Psoas muscle (tissue), 8 donors: ENCODE data around the gene LMCD1. TPM values are rescaled to one million over a fixed set of nuclear protein-coding genes. Genes with fewer than 3 reads are reported as not detected.

Experiments
- ATAC-seq, 4 donors: fragments of 200-7000 bp; cut with Tn5 transposase; one replicate each; pipeline ENCODE4 v1.9.1; 2020; ENCODE audit warnings: moderate library complexity in 3 of 4, mild to moderate bottlenecking in 2 of 4
- DNase-seq, 2 donors: peaks; one replicate each; pipeline ENCODE4 v3.0.0-alpha.2; 2020
- H3K27ac ChIP-seq: fragments of 200-600 bp; one replicate; pipeline ENCODE4 v1.8.0; 2022
- H3K27me3 ChIP-seq, 3 donors: fragments of 200-600 bp in 1 of 3; one replicate each; pipeline versions ENCODE4 v1.6.1 to v1.8.0; 2013 to 2022; ENCODE audit warnings: low read length in 2 of 3, mild to moderate bottlenecking in 2 of 3, moderate library complexity in 1 of 3; ENCODE audit not compliant: insufficient read depth in 3 of 3
- H3K36me3 ChIP-seq, 2 donors: fragments of 200-600 bp in 1 of 2; one replicate each; pipeline versions ENCODE4 v1.6.1 to v1.8.0; 2013 to 2022; ENCODE audit warnings: low read depth in 1 of 2, mild to moderate bottlenecking in 1 of 2, moderate library complexity in 1 of 2; ENCODE audit not compliant: insufficient read depth in 1 of 2
- H3K4me1 ChIP-seq: fragments of 200-600 bp; one replicate; pipeline ENCODE4 v1.8.0; 2022
- H3K4me3 ChIP-seq: fragments of 200-600 bp; one replicate; pipeline ENCODE4 v1.8.0; 2022; ENCODE audit warnings: mild to moderate bottlenecking
- H3K9me3 ChIP-seq: fragments of 200-600 bp; one replicate; pipeline ENCODE4 v1.8.0; 2022
- WGBS, 3 donors: extraction: QIAGEN DNeasy Blood & Tissue Kit; methylation state at CpG; one replicate each; pipeline versions ENCODE4 v1.1.6 to v1.1.7; 2013; 5-methylcytosine and 5-hydroxymethylcytosine counted together
- intact Hi-C, 2 donors: fragments of 100-400 bp; cut with DNase I; formaldehyde crosslinking; loops; one replicate each; pipeline versions ENCODE4 v1.11.0 to v1.14.2; 2022
- polyA plus RNA-seq, 3 donors: library from polyadenylated mRNA; stranded (reverse); fragments of 200-250 nt; gene quantifications; one replicate each; pipeline ENCODE4 v1.2.3, GENCODE V29; 2013
- total RNA-seq, 4 donors: library from RNA; stranded (reverse); fragmentation: NEBNext Ultra II Directional in 2 of 4; extraction: Animal tissue kit (Norgen Biotek cat#: 25700) in 2 of 4; gene quantifications; one replicate each; pipeline versions ENCODE4 v1.2.1 to v1.2.4, GENCODE V29; 2021 to 2023
- TF ChIP-seq, protein P1 (sequence below): fragments of 200-600 bp; IDR thresholded peaks from one replicate; pipeline ENCODE4 v1.8.0; 2022; ENCODE audit warnings: antibody characterized with exemption
- donor health status: healthy with polysubstance abuse.
- donor health status: DM: no; HTN: no; CAD: no; lungs with moderate emphysema.
- donor health status: Bipolar disorder and iron deficiency.
- donor health status: healthy.
- donor health status: DM: yes; HTN: yes; CAD: no.
- donor health status: DM: no; HTN: no; CAD: no.
- donor health status: DM: no; HTN: no; CAD: no.
- donor health status: DM: yes; HTN: yes; CAD: no.

The LMCD1 gene
- total and polyA plus RNA-seq, 7 donors: 83.0 to 1,120 (median 411) TPM

DNA sequence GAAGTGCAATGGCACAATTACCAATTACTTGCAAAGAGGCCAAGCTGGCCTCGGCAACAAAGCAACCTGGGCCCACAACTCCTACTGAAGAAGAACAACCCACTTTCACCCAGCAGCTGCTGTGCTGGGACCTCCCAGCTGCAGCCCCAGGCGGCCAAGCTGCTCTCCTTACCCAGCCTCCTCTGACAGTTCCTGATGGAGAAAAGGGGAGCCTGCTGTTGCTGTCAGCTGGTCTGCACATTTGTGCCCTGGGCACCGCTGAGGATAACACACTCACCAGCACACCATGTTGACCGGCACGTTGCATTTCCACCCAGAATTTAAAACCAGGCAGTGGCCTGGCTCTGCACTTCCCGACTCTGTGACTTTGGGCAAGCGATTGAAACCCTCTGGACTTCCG, 109.3 kb downstream of the LMCD1 start:
- WGBS, 3 donors: 70 to 85% (median 70%) methylated on average over 8 of the region's 8 CpGs
- no peak for ATAC-seq
- intact Hi-C loops: no loop called here

DNA sequence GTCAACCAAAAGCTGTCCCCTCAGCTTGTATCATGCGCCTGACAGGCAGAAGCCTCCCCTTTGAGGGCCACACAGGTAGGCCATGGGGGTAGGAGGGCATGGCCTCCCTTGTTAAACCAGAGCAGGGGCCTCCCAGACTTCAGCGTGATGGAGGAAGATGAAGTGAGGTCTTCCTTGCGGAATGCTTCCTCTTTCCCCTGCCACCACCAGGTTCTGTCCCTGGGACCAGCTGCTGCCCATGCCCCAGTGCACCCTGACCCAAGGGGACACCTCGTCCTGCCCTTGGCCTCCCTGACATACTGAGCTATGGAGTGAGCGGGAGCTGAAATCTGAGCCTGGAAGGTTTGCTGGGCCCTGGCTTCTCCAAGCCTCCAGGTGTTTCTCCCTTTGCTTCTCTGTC, 116.3 kb downstream of the LMCD1 start:
- Histone ChIP-seq H3K4me1 (peaks cover 7% of the 10 kb centered on the region), H3K27ac (no peak overlapping the region), H3K36me3 (no peaks in the 10 kb centered on the region), H3K27me3 (no peaks in the 10 kb centered on the region), H3K9me3 (no peaks in the 10 kb centered on the region), H3K4me3 (no peak overlapping the region)
- ATAC-seq (no peak), DNase-seq (no peak)
- WGBS, 3 donors: 95 to 97% (median 97%) methylated on average over 5 of the region's 5 CpGs
- intact Hi-C loops: no loop called here
- TF ChIP-seq, protein P1, sequence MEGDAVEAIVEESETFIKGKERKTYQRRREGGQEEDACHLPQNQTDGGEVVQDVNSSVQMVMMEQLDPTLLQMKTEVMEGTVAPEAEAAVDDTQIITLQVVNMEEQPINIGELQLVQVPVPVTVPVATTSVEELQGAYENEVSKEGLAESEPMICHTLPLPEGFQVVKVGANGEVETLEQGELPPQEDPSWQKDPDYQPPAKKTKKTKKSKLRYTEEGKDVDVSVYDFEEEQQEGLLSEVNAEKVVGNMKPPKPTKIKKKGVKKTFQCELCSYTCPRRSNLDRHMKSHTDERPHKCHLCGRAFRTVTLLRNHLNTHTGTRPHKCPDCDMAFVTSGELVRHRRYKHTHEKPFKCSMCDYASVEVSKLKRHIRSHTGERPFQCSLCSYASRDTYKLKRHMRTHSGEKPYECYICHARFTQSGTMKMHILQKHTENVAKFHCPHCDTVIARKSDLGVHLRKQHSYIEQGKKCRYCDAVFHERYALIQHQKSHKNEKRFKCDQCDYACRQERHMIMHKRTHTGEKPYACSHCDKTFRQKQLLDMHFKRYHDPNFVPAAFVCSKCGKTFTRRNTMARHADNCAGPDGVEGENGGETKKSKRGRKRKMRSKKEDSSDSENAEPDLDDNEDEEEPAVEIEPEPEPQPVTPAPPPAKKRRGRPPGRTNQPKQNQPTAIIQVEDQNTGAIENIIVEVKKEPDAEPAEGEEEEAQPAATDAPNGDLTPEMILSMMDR: no peak

More for the DNA sequence above, 109.3 kb downstream of the LMCD1 start:
- Histone ChIP-seq H3K4me3 (no peak overlapping the region), H3K36me3 (no peaks in the 10 kb centered on the region), H3K4me1 (peaks cover 10% of the 10 kb centered on the region), H3K27ac (no peak overlapping the region), H3K9me3 (no peaks in the 10 kb centered on the region), H3K27me3 (no peaks in the 10 kb centered on the region)
- TF ChIP-seq, protein P1: no peak
- DNase-seq: no peak

DNA sequence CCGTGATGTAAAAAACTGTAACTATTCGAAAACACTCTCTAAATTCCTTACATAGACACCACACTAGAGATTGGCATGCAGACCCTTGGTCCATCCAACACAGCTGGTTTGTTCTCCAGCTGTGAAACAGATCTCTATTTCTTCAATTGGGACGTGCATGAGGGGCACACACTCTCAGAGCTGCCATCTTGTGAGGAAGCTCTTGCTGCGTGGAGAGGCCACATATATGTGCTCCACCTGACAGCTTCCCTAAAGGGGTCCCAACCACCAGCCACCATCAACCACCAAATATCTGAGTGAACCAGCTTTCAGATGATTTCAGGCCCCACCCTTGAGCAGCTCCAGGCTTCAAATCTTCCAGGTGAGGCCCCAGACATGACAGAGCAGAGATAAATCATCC, 117.3 kb downstream of the LMCD1 start:
- TF ChIP-seq, protein P1: no peak
- 91 to 96% (median 94%) methylated on average over 4 of the region's 4 CpGs for WGBS, 3 donors
- ATAC-seq: no peak
- H3K4me3 ChIP-seq: no peak overlapping the region
- H3K27me3 ChIP-seq: no peaks in the 10 kb centered on the region
- peaks cover 7% of the 10 kb centered on the region for H3K4me1 ChIP-seq
- DNase-seq: no peak
- H3K36me3 ChIP-seq: no peaks in the 10 kb centered on the region
- H3K9me3 ChIP-seq: no peaks in the 10 kb centered on the region
- intact Hi-C loops: no loop called here
- no peak overlapping the region for H3K27ac ChIP-seq

DNA sequence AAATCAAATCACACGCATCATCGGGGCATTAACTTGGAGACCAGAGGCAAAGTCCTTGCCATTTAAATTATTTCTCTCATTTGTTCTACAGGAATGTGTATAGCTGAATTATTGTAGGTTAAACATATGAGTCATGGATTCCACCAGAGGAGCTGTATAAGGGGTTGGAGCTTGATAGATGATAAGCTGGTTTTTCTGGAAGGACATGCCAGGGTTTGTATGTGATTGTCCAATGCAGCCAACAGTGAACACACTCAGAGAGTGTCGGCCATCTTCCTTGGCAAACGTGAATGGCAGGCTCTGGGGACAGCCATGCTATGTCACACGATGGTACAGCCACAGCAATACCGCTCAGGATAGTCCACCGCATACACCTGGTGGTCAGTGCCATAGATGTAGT, 117.9 kb downstream of the LMCD1 start:
- peaks cover 7% of the 10 kb centered on the region for H3K4me1 ChIP-seq
- H3K27ac ChIP-seq: no peak overlapping the region
- no peak overlapping the region for H3K4me3 ChIP-seq
- DNase-seq (no peak), ATAC-seq (no peak)
- intact Hi-C loops: no loop called here
- H3K9me3 ChIP-seq: no peaks in the 10 kb centered on the region
- H3K36me3 ChIP-seq: no peaks in the 10 kb centered on the region
- TF ChIP-seq, protein P1: no peak
- no peaks in the 10 kb centered on the region for H3K27me3 ChIP-seq
- 94 to 98% (median 95%) methylated on average over 7 of the region's 7 CpGs for WGBS, 3 donors

DNA sequence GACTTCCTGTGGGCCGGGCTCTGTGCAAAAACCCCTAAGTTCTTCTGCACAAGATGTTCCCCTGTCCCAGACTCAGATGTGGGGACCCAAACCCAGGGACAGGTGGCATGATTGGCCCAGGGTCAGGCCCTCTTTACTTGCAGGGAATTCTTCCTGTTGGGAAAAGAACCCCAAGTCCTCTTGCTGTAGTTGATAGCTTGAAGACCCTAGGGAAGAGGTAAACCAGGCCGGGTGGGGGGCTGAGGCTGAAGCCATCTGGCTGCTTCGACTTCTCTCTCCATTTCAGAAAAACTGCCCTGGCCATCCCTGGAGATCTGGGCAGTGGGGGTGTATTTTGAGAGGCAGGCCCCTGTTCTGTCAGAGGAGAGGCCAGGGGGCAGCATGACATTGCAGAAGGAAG, 119.5 kb downstream of the LMCD1 start:
- no peaks in the 10 kb centered on the region for H3K36me3 ChIP-seq
- no peak for ATAC-seq
- WGBS, 3 donors: 67 to 70% (median 70%) methylated on average over 3 of the region's 3 CpGs
- peaks cover 7% of the 10 kb centered on the region for H3K4me1 ChIP-seq
- no peak overlapping the region for H3K4me3 ChIP-seq
- no peaks in the 10 kb centered on the region for H3K9me3 ChIP-seq
- DNase-seq: no peak
- H3K27ac ChIP-seq: no peak overlapping the region
- TF ChIP-seq, protein P1: no peak
- intact Hi-C loops: loop anchor here (5.0 kb wide), 2 partner anchors 139 to 179 kb away; no protein-coding TSS in a partner anchor
- no peaks in the 10 kb centered on the region for H3K27me3 ChIP-seq
